ENCODE measurements around the gene PPP2R1B.
"Not testable (repeated sequence)": the region's sequence is repeated elsewhere in the genome, so short reads cannot be mapped to it uniquely, and the experiment has no call there.

The PPP2R1B gene

DNA sequence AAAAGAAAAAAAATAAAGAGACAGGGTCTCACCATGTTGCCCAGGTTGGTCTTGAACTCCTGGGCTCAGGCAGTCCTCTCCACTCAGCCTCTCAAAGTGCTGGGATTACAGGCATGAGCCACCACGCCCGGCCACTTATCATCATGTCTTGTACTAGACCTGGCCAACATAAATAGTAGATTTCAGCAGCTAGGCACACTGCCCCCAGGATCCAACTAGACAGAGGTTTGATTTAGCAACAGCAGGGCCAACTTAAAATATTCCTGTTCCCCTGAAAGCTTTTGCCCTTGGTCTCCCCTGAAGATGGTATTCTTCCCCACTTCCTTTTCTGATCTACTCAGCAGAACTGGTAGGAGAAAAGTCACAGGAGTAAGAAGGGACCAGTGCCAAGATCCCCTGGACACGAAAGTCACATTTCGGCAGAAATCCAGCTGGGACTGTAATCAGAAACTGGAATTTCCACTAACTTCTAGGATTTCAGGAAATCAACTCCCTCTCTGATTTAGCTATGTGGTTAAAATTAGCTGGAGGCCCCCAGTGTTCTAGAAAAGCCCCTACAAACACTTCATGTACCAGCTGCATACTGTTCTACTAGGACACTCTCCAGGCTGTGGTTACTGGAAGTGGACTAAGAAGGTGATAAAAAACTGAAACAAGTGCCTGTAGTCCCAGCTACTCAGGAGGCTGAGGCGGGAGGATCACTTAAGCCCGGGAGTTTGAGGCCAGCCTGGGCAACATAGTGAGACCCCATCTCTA is 8.9 kb upstream of the PPP2R1B start:
- DNase-seq (ENCODE audit: low read depth): no peak
- TF ChIP-seq CTCF (IDR thresholded peaks at IDR 0.05; ENCODE audit: low read depth, low read length, missing control alignments): no peak
- H3K4me3 ChIP-seq (ENCODE audit: low read depth, low read length): no peak overlapping the region

GRCh38 chr11:111772535-111772934 is 6.3 kb upstream of the PPP2R1B start:
- DNase-seq (ENCODE audit: low read depth): no peak
- no peak for TF ChIP-seq CTCF (IDR thresholded peaks at IDR 0.05; ENCODE audit: low read depth, low read length, missing control alignments)
- H3K4me3 ChIP-seq (ENCODE audit: low read depth, low read length): no peak overlapping the region

- DNase-seq (ENCODE audit: low read depth); H3K4me3 ChIP-seq (ENCODE audit: low read depth, low read length): not testable (repeated sequence)
Measured at GRCh38 chr11:111771205-111771604, 5.0 kb upstream of the PPP2R1B start.

DNA sequence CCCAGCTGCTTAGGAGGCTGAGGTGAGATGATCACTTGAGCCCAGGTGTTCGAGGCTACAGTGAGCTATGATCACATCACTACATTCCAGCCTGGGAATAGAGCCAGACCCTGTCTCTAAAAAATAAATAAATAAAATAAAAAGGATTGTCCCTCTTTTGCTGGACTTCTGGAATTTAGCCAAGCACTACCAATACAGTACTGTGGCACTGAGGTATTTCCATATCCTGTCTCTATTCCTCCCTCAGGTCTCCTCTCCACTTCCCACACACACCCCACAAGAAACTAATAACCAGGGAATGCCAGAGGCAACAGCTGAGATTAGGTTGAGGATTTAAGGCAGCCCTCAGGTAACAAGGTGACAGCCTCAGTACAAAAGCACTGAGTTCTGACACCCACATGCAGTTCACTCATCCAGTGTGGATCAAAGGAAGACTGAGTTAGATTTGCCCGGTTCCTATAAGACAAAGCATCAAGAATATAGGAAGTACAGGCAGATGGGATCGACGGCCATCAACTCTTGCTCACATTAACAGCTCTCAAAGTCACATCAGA is 4.5 kb upstream of the PPP2R1B start:
- TF ChIP-seq CTCF (IDR thresholded peaks at IDR 0.05; ENCODE audit: low read depth, low read length, missing control alignments): no peak
- H3K4me3 ChIP-seq (ENCODE audit: low read depth, low read length): no peak overlapping the region
- no peak for DNase-seq (ENCODE audit: low read depth)

DNA sequence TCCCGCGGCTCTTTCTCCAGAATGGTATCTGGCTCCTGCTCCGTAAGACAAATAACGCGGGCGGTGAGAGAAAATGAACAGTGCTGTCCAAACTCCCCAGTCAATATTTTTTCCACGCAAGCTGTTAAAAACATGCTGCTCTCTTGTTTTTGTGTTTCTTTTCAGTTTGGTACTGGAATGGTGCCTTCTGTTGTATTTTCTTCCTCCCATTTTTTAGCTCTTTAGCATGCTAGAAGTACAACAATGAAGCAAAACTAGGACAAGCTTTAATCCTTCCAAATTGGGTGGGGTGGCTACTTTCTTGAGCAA is 599 bp upstream of the PPP2R1B start:
- H3K4me3 ChIP-seq (ENCODE audit: low read depth, low read length): peak overlapping the region; percentile 68
- no peak for TF ChIP-seq CTCF (IDR thresholded peaks at IDR 0.05; ENCODE audit: low read depth, low read length, missing control alignments)
- no peak for DNase-seq (ENCODE audit: low read depth)

- TF ChIP-seq CTCF (IDR thresholded peaks at IDR 0.05; ENCODE audit: low read depth, low read length, missing control alignments): no peak
- no peak for DNase-seq (ENCODE audit: low read depth)
- H3K4me3 ChIP-seq (ENCODE audit: low read depth, low read length): peak overlapping the region; percentile 68
Measured at GRCh38 chr11:111765320-111765983, 737 bp downstream of the PPP2R1B start.

GRCh38 chr11:111764621-111765020 is 1.6 kb downstream of the PPP2R1B start:
- DNase-seq (ENCODE audit: low read depth): no peak
- no peak for TF ChIP-seq CTCF (IDR thresholded peaks at IDR 0.05; ENCODE audit: low read depth, low read length, missing control alignments)
- H3K4me3 ChIP-seq (ENCODE audit: low read depth, low read length): no peak overlapping the region; the same call in 1 of the 2 replicates

All from GM12864 (cell line).